HUES48 (cell line): ENCODE measurements around the gene PHF3.
"Not testable (repeated sequence)": the region's sequence is repeated elsewhere in the genome, so short reads cannot be mapped to it uniquely, and the experiment has no call there.

ENCODE experiments used
- H3K27ac ChIP-seq: one replicate; pipeline ENCODE4 v1.7.0; 2013; ENCODE audit warnings: low read depth, low read length, inconsistent platforms
- H3K27me3 ChIP-seq: 2 replicates; pipeline ENCODE4 v1.6.1; 2013; ENCODE audit warnings: mild to moderate bottlenecking, low read length; ENCODE audit not compliant: control insufficient read depth, insufficient read depth
- H3K36me3 ChIP-seq: 2 replicates; pipeline ENCODE4 v1.6.1; 2013; ENCODE audit warnings: low read length; ENCODE audit not compliant: control insufficient read depth, insufficient read depth
- H3K4me1 ChIP-seq: 2 replicates; pipeline ENCODE4 v1.6.1; 2013; ENCODE audit warnings: mild to moderate bottlenecking, low read length; ENCODE audit not compliant: control insufficient read depth, insufficient read depth
- H3K4me3 ChIP-seq: 2 replicates; pipeline ENCODE4 v1.5.1; 2013; ENCODE audit warnings: mild to moderate bottlenecking, low read depth, low read length
- H3K9ac ChIP-seq: 2 replicates; pipeline ENCODE4 v1.6.1; 2013; ENCODE audit warnings: mild to moderate bottlenecking, low read depth, low read length, moderate library complexity
- H3K9me3 ChIP-seq: 2 replicates; pipeline ENCODE4 v1.6.1; 2013; ENCODE audit warnings: low read length; ENCODE audit not compliant: control insufficient read depth, insufficient read depth

Gene PHF3

DNA sequence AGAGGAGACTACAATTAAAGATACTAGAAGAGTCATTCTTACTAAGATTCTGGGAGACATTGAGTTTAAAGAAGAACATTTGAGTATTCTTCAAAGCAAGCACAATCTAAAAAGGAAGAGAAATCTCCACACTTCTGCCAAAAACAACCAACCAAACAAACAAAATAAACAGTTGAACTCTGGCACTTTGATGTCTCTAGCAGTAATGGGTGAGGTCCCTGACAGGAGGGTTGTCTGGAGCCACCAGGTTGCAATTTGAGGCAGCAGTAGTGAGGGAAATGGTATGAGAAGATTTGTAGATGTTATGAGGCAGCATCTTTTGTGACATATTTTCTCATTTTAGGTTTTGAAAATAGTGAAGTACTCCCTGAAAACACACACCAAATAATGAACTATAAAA lies 108.1 kb downstream of the PHF3 start:
- Histone ChIP-seq H3K27me3 (no peaks in the 10 kb centered on the region), H3K36me3 (no peaks in the 10 kb centered on the region), H3K9ac (no peak overlapping the region), H3K9me3 (no peaks in the 10 kb centered on the region), H3K4me1 (no peaks in the 10 kb centered on the region), H3K27ac (no peak overlapping the region), H3K4me3 (no peak overlapping the region)

DNA sequence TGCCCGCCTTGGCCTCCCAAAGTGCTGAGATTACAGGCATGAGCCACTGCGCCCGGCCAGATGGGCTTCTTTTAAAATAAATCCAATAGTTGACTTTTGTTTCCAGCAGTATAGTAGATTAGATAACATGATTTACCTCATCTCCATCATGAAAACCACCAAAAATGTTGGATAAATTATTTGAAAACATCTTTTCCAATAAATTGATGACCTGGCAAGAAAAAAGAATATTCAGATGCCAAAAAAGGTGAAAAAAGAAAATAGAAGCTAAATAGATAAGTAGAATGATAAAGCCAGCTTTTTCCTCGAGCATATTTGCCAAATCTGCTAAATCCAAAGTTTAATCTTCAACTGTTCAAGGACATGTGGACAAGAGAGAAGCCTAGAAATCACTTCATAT lies 109.2 kb downstream of the PHF3 start:
- H3K27ac ChIP-seq, result no peak overlapping the region
- no peaks in the 10 kb centered on the region for H3K36me3 ChIP-seq
- H3K27me3 ChIP-seq, result no peaks in the 10 kb centered on the region
- no peak overlapping the region for H3K4me3 ChIP-seq
- no peak overlapping the region for H3K9ac ChIP-seq
- H3K9me3 ChIP-seq, result no peaks in the 10 kb centered on the region
- no peaks in the 10 kb centered on the region for H3K4me1 ChIP-seq

- Histone ChIP-seq H3K36me3 (no peaks in the 10 kb centered on the region), H3K4me1 (no peaks in the 10 kb centered on the region), H3K4me3 (no peak overlapping the region), H3K27me3 (no peaks in the 10 kb centered on the region), H3K27ac (no peak overlapping the region), H3K9me3 (no peaks in the 10 kb centered on the region), H3K9ac (no peak overlapping the region)
Measured at GRCh38 chr6:63745784-63746183, 110.2 kb downstream of the PHF3 start.

GRCh38 chr6:63750400-63750799 lies 114.8 kb downstream of the PHF3 start:
- Histone ChIP-seq H3K4me1 (no peaks in the 10 kb centered on the region), H3K9ac (no peak overlapping the region), H3K9me3 (no peaks in the 10 kb centered on the region), H3K27me3 (no peaks in the 10 kb centered on the region), H3K27ac (no peak overlapping the region), H3K36me3 (no peaks in the 10 kb centered on the region), H3K4me3 (no peak overlapping the region)

DNA sequence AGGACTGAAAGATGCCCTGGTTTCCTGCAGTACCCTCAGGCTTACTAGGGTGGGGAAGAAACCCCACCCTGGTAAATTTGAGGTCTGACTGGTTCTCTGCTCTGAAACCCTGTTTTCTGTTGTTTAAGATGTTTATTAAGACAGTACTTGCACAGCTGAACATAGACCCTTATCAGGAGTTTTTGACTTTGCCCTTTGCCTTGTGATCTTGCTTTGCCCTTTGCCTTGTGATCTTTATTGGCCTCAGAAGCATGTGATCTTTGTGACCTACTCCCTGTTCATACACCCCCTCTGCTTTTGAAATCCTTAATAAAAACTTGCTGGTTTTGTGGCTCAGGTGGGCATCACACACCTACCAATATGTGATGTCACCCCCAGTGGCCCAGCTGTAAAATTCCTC lies 121.7 kb downstream of the PHF3 start:
- H3K4me3 ChIP-seq, H3K9me3 ChIP-seq, H3K9ac ChIP-seq, H3K4me1 ChIP-seq, H3K27me3 ChIP-seq, H3K36me3 ChIP-seq, H3K27ac ChIP-seq: not testable (repeated sequence)

DNA sequence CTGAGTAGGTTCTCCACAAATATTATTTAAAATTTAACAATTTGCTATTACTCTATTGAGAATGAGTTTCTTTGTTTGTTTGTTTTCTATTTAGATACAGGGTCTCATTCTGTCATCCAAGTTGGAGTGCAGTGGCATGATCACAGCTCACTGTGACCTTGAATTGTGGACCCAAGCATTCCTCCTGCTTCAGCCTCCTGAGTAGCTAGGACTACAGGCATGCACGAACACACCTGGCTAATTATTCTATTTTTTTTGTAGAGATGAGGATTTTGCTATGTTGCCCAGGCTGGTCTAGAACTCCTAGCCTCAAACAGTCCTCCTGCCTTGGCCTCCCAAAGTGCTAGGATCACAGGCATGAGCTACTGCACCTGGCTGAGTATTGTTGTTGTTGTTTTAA lies 122.2 kb downstream of the PHF3 start:
- H3K4me3 ChIP-seq, result no peak overlapping the region
- peaks cover 5% of the 10 kb centered on the region; the same call in 1 of the 2 replicates for H3K9me3 ChIP-seq
- no peak overlapping the region for H3K9ac ChIP-seq
- H3K36me3 ChIP-seq, result no peaks in the 10 kb centered on the region
- no peaks in the 10 kb centered on the region for H3K4me1 ChIP-seq
- H3K27ac ChIP-seq, result no peak overlapping the region
- H3K27me3 ChIP-seq, result no peaks in the 10 kb centered on the region

GRCh38 chr6:63759605-63760105 lies 124.1 kb downstream of the PHF3 start:
- H3K9ac ChIP-seq, result no peak overlapping the region
- no peak overlapping the region for H3K4me3 ChIP-seq
- no peaks in the 10 kb centered on the region for H3K36me3 ChIP-seq
- no peaks in the 10 kb centered on the region for H3K27me3 ChIP-seq
- H3K27ac ChIP-seq, result no peak overlapping the region
- H3K9me3 ChIP-seq, result peaks cover 5% of the 10 kb centered on the region; the same call in 1 of the 2 replicates
- H3K4me1 ChIP-seq, result no peaks in the 10 kb centered on the region

DNA sequence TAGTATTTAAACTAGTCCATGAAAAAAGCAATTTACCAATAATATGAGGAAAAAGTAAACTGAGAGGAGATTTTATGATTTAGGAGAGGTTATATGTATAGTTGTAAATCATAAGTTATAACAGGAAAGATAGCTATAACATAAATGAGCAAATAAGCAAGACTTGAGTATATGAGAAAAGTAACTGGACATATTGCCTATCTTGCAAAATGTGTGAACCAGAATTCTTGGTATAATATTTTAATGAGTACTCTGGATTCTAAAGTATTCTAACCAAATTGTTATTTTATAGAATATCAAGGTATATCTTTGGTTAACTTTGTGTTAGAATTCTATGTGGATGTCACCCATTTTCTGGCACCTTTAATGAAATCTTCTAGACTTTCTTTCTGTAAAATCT lies 124.6 kb downstream of the PHF3 start:
- no peak overlapping the region for H3K9ac ChIP-seq
- H3K9me3 ChIP-seq, result peaks cover 5% of the 10 kb centered on the region; the same call in 1 of the 2 replicates

DNA sequence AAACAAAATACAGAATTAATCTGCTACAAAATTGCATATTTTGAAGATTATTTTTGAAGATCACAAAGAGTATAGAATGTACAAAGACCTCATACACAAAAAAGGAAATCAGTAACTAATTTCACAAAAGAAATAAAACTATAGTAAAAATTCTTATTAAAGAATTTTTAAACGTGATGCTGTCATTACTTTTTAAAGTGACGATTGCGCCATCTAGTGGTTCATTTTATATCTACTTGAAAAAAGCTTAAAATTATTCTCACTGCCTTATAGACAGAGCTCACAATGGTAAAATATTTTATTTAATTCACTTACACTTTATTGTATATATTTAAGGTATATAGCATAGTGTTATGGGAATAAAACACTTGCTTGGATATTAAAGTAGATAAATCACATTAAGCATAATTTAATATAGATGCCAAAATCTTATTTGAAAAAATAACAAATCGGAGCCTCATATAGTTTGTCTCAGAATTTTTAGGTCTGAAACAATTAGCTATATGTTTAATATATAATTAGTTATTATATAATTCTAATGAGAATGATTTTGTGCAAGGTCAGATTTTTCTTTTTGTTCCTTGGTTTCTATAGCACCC lies 128.8 kb downstream of the PHF3 start:
- H3K27ac ChIP-seq, result no peak overlapping the region
- no peak overlapping the region for H3K4me3 ChIP-seq
- no peak overlapping the region for H3K9ac ChIP-seq
- no peaks in the 10 kb centered on the region for H3K4me1 ChIP-seq
- H3K9me3 ChIP-seq, result no peaks in the 10 kb centered on the region
- no peaks in the 10 kb centered on the region for H3K27me3 ChIP-seq
- no peaks in the 10 kb centered on the region for H3K36me3 ChIP-seq

More for the DNA sequence above, 124.6 kb downstream of the PHF3 start:
- no peaks in the 10 kb centered on the region for H3K4me1 ChIP-seq
- H3K4me3 ChIP-seq, result no peak overlapping the region
- H3K36me3 ChIP-seq, result no peaks in the 10 kb centered on the region
- H3K27ac ChIP-seq, result no peak overlapping the region
- no peaks in the 10 kb centered on the region for H3K27me3 ChIP-seq
